K562 (cell line): Measurements from ENCODE around the gene GLG1. TPM values are rescaled to one million over a fixed set of nuclear protein-coding genes. Genes with fewer than 3 reads are reported as not detected.

Source experiments
- ARID2 ChIP-seq: fragments of 450-650 bp; IDR thresholded peaks from 2 replicates; pipeline ENCODE4 v1.6.1; 2017; ENCODE audit warnings: antibody characterized with exemption, mild to moderate bottlenecking
- HIVEP1 ChIP-seq: fragments of 250-450 bp; sonication (Bioruptor Pico); IDR thresholded peaks from 2 replicates; pipeline ENCODE4 v1.4.0; 2020; ENCODE audit warnings: mild to moderate bottlenecking
- NELFE ChIP-seq: IDR thresholded peaks from 2 replicates; pipeline ENCODE4 v1.6.1; 2011; ENCODE audit warnings: mild to moderate bottlenecking; ENCODE audit not compliant: insufficient read depth, insufficient read length
- PPARD ChIP-seq: fragments of 250-450 bp; sonication (Bioruptor Pico); IDR thresholded peaks from 2 replicates; pipeline ENCODE4 v1.8.0; 2022; ENCODE audit warnings: inconsistent platforms, mild to moderate bottlenecking, moderate library complexity
- ZNF785 ChIP-seq: fragments of 250-450 bp; sonication (Bioruptor Pico); IDR thresholded peaks from 2 replicates; pipeline ENCODE4 v1.4.0; 2020; ENCODE audit warnings: mild to moderate bottlenecking
- polyA plus RNA-seq, 8 experiments: library from polyadenylated mRNA; depleted of rRNA in 4 of 8; stranded (reverse) in 5 of 8; unstranded in 3 of 8; fragments of >200 nt; fragmentation: Nextera tagmentation in 2 of 8; fragmentation: Illumina TruSeq in 1 of 8; extraction: Ambion mirVana in 2 of 8; extraction: Trizol in 1 of 8; gene quantifications; 2 replicates each; pipeline versions ENCODE4 v1.2.1 to v1.2.3, GENCODE V29; 2011 to 2014; ENCODE audit warnings: inconsistent platforms in 1 of 8, missing spikeins in 1 of 8
- total RNA-seq, 7 experiments: library from RNA; depleted of rRNA in 6 of 7; stranded (reverse); fragments of >200 nt in 6 of 7; fragmentation: Illumina TruSeq in 2 of 7; extraction: Trizol in 2 of 7; gene quantifications; 2 replicates each; pipeline versions ENCODE4 v1.2.1 to v1.2.3, GENCODE V29; 2011 to 2021; ENCODE audit warnings: low replicate concordance in 1 of 7
- TF ChIP-seq, protein P1 (sequence below): IDR thresholded peaks from 2 replicates; pipeline ENCODE4 v1.6.1; 2011; ENCODE audit not compliant: insufficient read length; ENCODE audit errors: extremely low read depth
- TF ChIP-seq, protein P2 (sequence below): conservative IDR thresholded peaks from 2 replicates; pipeline ENCODE4 v1.6.1; 2011; ENCODE audit warnings: low read depth, mild to moderate bottlenecking, low read length; ENCODE audit not compliant: control insufficient read depth
- TF ChIP-seq, protein P3 (sequence below): fragments of 450-650 bp; formaldehyde crosslinking; IDR thresholded peaks from 2 replicates; pipeline ENCODE4 v1.4.0; 2022; ENCODE audit warnings: mild to moderate bottlenecking, moderate library complexity
- TF ChIP-seq, protein P4 (sequence below): sonication (generic); formaldehyde crosslinking; IDR thresholded peaks from 2 replicates; pipeline ENCODE4 v1.8.0; 2022; ENCODE audit warnings: missing genetic modification reagents, mild to moderate bottlenecking, borderline replicate concordance

GLG1 gene
- total and polyA plus RNA-seq, 9 of the 15 experiments (the other 6 are each of a cell fraction or from before 2014, with no cell fraction given) = 6.2 to 36.0 (median 23.6) TPM

DNA sequence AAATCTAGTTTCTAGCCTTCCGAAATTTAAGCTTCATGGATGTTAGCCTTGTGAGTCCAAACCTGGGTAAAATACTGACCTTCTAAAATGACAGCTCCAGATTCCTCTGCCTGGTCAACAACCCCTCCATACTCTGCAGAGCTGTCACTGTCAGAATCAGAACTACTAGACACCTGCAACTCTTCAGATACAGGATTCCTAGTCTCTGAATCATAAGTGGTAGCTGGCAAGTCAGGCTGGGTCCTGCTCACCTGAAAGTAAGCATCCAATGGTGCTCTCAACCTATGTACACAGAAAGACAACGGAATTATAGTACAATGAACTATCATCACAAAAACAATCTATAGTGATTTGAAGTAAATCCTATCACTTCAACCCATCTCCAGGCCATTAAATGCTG lies 44.9 kb upstream of the GLG1 start (continued):
- TF ChIP-seq, protein P1, sequence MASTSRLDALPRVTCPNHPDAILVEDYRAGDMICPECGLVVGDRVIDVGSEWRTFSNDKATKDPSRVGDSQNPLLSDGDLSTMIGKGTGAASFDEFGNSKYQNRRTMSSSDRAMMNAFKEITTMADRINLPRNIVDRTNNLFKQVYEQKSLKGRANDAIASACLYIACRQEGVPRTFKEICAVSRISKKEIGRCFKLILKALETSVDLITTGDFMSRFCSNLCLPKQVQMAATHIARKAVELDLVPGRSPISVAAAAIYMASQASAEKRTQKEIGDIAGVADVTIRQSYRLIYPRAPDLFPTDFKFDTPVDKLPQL = no peak
- TF ChIP-seq, protein P2, sequence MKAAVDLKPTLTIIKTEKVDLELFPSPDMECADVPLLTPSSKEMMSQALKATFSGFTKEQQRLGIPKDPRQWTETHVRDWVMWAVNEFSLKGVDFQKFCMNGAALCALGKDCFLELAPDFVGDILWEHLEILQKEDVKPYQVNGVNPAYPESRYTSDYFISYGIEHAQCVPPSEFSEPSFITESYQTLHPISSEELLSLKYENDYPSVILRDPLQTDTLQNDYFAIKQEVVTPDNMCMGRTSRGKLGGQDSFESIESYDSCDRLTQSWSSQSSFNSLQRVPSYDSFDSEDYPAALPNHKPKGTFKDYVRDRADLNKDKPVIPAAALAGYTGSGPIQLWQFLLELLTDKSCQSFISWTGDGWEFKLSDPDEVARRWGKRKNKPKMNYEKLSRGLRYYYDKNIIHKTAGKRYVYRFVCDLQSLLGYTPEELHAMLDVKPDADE = no peak
- TF ChIP-seq HIVEP1 (CRISPR knock-in tag) = no peak
- no peak for TF ChIP-seq PPARD (CRISPR knock-in tag)
- TF ChIP-seq, protein P3, sequence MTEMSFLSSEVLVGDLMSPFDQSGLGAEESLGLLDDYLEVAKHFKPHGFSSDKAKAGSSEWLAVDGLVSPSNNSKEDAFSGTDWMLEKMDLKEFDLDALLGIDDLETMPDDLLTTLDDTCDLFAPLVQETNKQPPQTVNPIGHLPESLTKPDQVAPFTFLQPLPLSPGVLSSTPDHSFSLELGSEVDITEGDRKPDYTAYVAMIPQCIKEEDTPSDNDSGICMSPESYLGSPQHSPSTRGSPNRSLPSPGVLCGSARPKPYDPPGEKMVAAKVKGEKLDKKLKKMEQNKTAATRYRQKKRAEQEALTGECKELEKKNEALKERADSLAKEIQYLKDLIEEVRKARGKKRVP (CRISPR knock-in tag) = no peak
- no peak for TF ChIP-seq ARID2
- no peak for TF ChIP-seq NELFE
- TF ChIP-seq, protein P4, sequence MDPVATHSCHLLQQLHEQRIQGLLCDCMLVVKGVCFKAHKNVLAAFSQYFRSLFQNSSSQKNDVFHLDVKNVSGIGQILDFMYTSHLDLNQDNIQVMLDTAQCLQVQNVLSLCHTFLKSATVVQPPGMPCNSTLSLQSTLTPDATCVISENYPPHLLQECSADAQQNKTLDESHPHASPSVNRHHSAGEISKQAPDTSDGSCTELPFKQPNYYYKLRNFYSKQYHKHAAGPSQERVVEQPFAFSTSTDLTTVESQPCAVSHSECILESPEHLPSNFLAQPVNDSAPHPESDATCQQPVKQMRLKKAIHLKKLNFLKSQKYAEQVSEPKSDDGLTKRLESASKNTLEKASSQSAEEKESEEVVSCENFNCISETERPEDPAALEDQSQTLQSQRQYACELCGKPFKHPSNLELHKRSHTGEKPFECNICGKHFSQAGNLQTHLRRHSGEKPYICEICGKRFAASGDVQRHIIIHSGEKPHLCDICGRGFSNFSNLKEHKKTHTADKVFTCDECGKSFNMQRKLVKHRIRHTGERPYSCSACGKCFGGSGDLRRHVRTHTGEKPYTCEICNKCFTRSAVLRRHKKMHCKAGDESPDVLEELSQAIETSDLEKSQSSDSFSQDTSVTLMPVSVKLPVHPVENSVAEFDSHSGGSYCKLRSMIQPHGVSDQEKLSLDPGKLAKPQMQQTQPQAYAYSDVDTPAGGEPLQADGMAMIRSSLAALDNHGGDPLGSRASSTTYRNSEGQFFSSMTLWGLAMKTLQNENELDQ (CRISPR knock-in tag) = no peak
- TF ChIP-seq ZNF785 (CRISPR knock-in tag) = no peak
